ENCODE data around the gene SSBP2.
"Not testable (repeated sequence)": the region's sequence is repeated elsewhere in the genome, so short reads cannot be mapped to it uniquely, and the experiment has no call there.

Gene SSBP2

GRCh38 chr5:81656783-81657182 lies 94.1 kb downstream of the SSBP2 start:
- no peak for DNase-seq

DNA sequence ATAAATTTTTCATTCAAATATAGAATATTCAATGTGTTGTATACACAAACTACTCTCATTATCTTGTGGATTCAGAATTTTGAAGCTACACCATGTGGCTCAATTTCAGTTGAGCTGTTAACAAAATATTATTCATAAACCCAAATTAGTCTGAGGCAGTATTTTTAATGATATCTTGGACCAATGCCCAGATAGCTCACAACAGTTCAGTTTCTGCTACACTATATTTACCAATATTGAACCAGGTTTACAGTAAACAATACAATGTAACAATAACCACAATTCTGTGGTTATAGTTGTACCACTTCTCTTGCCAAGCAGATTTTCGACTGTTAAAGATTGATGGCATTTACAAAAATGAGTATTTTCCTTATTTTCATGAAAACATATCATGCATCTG lies 99.9 kb downstream of the SSBP2 start:
- DNase-seq = no peak

DNA sequence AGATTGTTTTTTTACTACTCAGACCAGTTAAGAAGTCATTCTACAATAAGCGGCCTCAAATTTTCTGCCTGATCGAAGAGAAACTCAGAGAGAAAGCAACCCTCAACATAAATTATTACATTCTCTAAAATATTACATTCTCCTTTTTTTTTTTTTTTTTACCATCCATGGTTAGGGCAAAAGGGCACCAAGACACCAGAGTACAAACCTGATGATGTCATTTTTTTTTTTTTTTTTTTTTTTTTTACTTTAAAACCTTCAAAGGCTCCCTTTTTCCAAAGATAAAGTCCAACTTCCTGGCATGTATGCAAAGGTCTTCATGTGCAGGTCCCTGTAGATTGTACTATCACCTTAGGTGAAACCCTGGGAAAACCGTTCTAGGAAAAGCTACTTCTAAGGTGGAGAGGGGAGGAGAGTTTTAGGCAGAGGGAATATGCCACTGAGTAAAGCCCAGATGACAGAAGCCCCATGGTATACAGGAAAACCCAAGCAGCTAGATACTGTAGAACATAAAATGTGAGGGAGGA lies 104.4 kb downstream of the SSBP2 start:
- DNase-seq = no peak

- no peak for DNase-seq
Observed at GRCh38 chr5:81642210-81642609, 108.7 kb downstream of the SSBP2 start.

DNA sequence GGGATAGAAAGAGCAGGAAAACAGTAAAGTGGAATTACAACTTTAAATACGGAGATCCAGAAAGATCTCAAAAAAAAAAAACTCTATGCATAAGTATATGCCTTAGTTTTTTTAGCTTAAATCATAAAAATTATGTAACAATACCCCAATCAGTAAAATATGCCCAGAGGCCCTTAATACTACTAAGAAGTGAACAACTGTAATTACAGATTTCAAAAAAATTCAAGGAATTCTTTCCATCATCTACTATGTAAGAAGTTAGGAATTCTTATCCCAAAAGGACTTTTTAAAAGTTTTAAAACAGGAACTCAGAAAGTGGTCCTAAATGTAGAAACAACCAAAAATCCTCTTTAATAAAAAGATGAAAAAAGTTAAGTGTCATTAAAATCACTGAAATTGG lies 111.3 kb downstream of the SSBP2 start:
- DNase-seq = no peak

DNA sequence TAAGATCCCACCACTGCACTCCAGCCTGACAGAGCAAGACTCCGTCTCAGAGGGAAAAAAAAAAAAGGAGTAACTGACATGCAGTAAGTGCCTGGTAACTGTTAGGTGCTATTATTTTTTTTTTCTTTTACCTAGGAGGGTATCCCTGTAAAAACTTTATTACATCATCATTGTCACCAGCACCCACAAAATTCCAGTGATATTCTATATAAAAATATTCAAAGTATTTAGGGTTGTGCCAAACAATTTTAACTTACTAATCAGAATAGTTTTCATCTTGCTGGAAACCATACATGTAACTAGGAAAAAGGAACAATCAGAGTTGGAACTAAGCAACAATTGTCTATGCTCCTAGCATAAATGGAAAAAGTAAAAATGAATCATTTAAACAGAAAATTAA lies 112.4 kb downstream of the SSBP2 start:
- no peak for DNase-seq

DNA sequence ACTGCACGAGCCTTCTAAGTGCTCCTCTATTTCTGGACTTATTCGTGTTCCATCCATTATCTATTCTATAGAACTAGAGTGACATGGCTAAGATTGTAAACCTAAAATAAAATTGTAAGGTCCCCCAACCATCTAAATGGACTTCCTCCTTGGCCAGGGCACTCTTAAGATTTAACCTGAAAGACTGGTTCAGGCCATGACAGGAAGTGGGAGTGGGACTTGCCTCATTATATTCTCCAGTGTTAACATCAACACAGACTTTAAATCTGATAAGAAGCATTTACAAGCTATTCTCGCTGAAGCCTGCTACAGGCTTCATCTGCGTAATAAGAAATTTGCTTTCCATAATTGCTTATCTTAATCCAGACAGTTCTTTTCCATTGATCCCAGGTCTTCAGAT lies 117.0 kb downstream of the SSBP2 start:
- no peak for DNase-seq

GRCh38 chr5:81633471-81633870 lies 117.4 kb downstream of the SSBP2 start:
- DNase-seq = no peak

- no peak for DNase-seq
Observed at GRCh38 chr5:81632679-81633078, 118.2 kb downstream of the SSBP2 start.

- DNase-seq = no peak
Observed at GRCh38 chr5:81631621-81632020, 119.3 kb downstream of the SSBP2 start.

GRCh38 chr5:81631124-81631523 lies 119.8 kb downstream of the SSBP2 start:
- no peak for DNase-seq

DNA sequence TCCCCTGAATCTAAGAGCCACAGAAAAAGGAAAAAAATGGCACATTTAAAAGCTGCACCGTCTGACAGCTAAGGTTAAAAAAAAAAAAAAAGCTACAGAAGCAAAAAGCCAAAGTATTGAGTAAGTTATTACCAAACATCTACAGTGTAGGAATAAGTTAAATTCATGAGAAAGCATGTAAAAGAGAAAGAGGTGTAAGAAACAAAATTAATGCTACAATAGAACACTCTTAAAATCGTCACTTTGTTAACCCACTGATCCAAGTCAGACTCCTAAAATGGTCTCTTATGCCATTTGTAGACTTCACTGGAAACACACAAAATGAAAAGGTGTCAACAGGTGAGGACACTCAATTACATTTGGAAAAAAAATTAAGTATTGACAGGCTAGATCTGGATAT lies 120.2 kb downstream of the SSBP2 start:
- no peak for DNase-seq

DNA sequence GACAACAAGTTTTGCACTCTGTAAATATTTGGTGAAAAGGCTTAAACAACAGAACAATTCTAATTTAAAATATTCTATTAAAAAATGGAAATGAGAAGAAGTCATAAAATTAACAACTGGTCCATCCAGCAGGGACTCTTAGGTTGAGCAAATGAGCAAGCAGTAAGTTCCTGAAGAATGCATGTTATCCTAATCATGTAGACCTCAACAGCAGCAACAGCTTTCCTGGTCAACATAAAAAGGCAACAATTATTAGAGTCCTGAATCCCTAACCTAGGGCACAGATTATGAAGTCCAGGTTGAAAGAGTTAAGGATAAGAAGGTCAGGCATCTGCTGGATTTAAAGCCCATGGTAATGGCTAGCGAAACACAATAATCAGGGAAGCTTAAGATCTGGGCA lies 120.9 kb downstream of the SSBP2 start:
- DNase-seq = no peak

DNA sequence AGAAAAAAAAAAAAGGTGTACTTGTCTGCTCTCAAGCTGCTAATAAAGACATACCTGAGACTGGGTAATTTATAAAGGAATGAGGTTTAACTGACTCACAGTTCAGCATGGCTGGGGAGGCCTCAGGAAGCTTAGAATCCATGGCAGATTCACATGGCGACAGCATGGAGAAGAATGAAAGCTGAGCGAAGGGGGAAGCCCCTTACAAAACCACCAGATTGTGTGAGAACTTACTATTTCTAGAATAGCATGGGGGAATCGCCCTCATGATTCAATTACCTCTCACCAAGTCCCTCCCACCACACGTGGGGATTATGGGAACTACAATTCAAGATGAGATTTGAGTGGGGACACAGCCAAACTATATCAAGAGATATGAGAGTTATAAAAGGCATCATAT lies 122.8 kb downstream of the SSBP2 start:
- DNase-seq = peak; percentile 3 to 29 (median 7)

DNA sequence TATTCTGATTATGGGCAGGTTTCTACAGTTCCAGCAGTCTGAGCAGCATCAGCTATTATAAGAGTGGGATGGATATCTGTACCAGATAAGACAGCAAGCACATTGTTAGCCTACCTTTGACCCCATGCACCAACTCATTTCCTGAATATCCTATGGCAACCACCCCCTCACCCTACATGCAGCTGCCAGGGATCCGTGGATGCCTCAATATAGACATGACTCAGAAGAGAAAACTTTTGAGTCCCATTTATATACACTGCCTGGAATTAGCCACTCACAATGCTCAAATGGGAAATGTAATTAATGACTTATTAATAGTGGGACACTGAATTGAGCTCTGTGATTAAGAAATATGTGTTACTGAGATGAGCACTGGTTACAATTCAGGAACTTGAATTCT lies 124.4 kb downstream of the SSBP2 start:
- peak; percentile 31 to 53 (median 36) for DNase-seq

DNA sequence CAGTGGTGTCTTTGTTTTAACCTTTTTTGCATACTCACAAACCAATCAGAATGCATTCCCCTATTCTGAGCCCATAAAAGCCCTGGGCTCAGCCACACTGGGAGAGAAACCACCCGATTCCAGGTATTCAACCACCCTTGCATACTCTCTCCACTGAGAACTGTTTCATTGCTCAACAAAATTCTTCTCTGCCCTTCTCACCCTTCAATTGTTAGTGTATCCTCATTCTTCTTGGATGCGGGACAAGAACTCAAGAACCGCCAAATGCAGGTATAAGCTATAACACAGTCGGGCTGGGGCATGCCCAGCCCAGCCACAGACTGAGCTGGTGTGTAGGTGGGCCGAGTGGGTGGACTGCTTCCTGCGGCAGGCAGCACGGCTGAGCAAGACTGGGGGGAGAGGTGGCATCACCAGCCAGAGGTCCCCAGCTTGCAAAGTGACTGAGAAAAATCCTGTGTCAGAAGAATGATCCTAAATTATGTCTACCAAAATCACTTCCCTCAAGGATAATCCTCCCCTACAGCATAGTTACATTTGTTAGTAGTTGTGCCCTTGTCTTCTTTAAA lies 141.0 kb downstream of the SSBP2 start:
- DNase-seq = no peak

GRCh38 chr5:81608976-81609375 lies 141.9 kb downstream of the SSBP2 start:
- no peak for DNase-seq

GRCh38 chr5:81607693-81608092 lies 143.2 kb downstream of the SSBP2 start:
- DNase-seq = no peak

DNA sequence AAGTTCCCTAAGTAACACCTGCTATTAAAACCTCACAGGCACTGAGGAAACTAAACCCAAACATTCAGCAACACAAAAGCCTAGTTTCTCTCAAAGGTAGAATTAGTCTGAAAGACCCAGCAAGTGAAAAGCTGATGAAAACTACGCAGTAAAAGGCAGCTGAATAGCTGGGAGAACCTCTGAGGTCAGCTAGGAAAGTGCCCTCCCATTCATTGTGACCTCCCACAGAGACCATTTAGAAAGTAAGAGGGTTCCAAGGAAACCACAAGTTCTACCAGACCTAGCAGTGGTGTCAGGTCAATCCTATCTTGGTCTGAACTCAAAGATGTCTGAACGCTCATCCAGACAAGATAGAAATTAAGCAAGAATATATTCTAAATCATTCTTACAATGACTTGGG lies 144.7 kb downstream of the SSBP2 start:
- DNase-seq = no peak

GRCh38 chr5:81605299-81605698 lies 145.6 kb downstream of the SSBP2 start:
- DNase-seq = no peak

- no peak for DNase-seq
Observed at GRCh38 chr5:81604193-81604592, 146.7 kb downstream of the SSBP2 start.

GRCh38 chr5:81601919-81602318 lies 149.0 kb downstream of the SSBP2 start:
- DNase-seq = peak in 2 of 3 donors; percentile 4 to 9

DNA sequence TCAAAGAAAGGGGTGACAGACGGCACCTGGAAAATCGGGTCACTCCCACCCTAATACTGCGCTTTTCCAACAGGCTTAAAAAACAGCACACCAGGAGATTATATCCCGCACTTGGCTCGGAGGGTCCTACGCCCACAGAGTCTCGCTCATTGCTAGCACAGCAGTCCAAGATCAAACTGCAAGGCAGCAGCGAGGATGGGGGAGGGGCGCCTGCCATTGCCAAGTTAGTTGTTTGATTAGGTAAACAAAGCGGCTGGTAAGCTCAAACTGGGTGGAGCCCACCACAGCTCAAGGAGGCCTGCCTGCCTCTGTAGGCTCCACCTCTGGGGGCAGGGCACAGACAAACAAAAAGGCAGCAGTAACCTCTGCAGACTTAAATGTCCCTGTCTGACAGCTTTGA lies 158.8 kb downstream of the SSBP2 start:
- DNase-seq = not testable (repeated sequence)

DNA sequence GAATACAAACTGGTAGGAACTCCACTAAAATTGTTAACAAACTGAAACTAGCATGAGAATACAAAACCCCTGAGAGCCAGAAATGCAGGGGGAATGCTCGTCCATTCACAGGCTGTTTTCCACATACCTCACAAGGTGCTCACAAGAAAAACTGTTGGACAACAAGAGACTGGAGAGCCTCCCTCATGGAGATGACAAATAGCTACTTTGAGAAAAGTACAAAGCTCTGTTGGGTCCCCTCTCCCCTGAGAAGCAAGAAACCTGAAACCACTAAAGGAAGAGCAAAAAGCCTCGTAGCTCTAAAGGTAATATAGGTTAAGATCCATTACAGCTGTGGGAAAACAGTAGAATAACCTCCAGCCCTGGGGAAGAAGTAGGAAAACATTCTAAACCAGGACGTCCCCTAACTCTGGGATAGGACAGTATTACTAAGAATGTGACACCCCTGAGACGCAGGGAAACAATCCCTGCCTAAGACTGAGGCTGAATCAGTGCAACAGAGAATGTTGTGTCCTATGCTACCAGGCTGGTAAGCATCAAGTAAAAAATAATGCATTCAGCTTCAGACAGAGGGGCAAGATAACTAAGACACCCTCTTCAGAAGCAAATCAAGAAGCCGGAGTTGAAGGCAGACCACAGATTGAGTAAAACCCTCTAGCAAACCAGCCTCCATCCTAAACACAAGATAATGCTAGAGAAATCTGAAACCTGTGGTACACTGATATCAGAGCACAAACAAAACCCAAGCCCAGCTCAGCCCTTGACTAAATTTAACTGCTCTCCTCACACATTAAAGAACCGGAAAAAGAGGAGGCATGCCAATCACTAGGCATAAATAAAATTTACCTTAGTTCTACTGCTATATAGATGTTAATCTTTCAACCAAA lies 160.2 kb downstream of the SSBP2 start:
- no peak for DNase-seq
